HepG2 (cell line): ENCODE results near the gene CHPF. TPM values are rescaled to one million over a fixed set of nuclear protein-coding genes. Genes with fewer than 3 reads are reported as not detected.

ENCODE experiments used
- AGO2 ChIP-seq: fragments of 200-400 bp; formaldehyde crosslinking; optimal IDR thresholded peaks from 2 replicates; pipeline ENCODE3; 2017; ENCODE audit warnings: mild to moderate bottlenecking, low read depth, low read length, moderate library complexity
- AHDC1 ChIP-seq: sonication (generic); formaldehyde crosslinking; IDR thresholded peaks from 2 replicates; pipeline ENCODE4 v1.5.1; 2020; ENCODE audit warnings: mild to moderate bottlenecking, missing genetic modification reagents, borderline replicate concordance
- BRD4 ChIP-seq: sonication (generic); formaldehyde crosslinking; IDR thresholded peaks from 2 replicates; pipeline ENCODE4 v1.4.0; 2020; ENCODE audit warnings: missing genetic modification reagents
- CHD4 ChIP-seq: fragments of 200-600 bp; sonication (generic); IDR thresholded peaks from 2 replicates; pipeline ENCODE4 v1.7.0; 2017; ENCODE audit warnings: mild to moderate bottlenecking, low read length, borderline replicate concordance
- HMG20B ChIP-seq: conservative IDR thresholded peaks from 2 replicates; pipeline ENCODE4 v1.6.1; 2016; ENCODE audit warnings: missing genetic modification reagents, missing compliant biosample characterization
- HNF4A ChIP-seq: sonication (generic); formaldehyde crosslinking; IDR thresholded peaks from 2 replicates; pipeline ENCODE4 v1.4.0; 2020; ENCODE audit warnings: missing genetic modification reagents
- NFIB ChIP-seq: sonication (generic); formaldehyde crosslinking; IDR thresholded peaks from 2 replicates; pipeline ENCODE4 v1.9.0; 2021; ENCODE audit warnings: missing genetic modification reagents, mild to moderate bottlenecking, borderline replicate concordance
- ONECUT2 ChIP-seq: sonication (generic); formaldehyde crosslinking; IDR thresholded peaks from 2 replicates; pipeline ENCODE4 v1.4.0; 2020; ENCODE audit warnings: missing genetic modification reagents
- TEAD2 ChIP-seq: sonication (generic); formaldehyde crosslinking; IDR thresholded peaks from 2 replicates; pipeline ENCODE4 v1.9.0; 2021; ENCODE audit warnings: missing genetic modification reagents
- ZBTB25 ChIP-seq: IDR thresholded peaks from 2 replicates; pipeline ENCODE4 v1.6.1; 2018; ENCODE audit warnings: missing genetic modification reagents
- ZNF280B ChIP-seq: sonication (generic); formaldehyde crosslinking; IDR thresholded peaks from 2 replicates; pipeline ENCODE4 v1.5.0; 2020; ENCODE audit warnings: missing genetic modification reagents, mild to moderate bottlenecking, borderline replicate concordance
- ZNF512 ChIP-seq: sonication (generic); formaldehyde crosslinking; IDR thresholded peaks from 2 replicates; pipeline ENCODE4 v1.4.0; 2020; ENCODE audit warnings: mild to moderate bottlenecking, missing genetic modification reagents
- ZSCAN29 ChIP-seq: sonication (generic); formaldehyde crosslinking; conservative IDR thresholded peaks from 2 replicates; pipeline ENCODE4 v1.4.0; 2020; ENCODE audit warnings: mild to moderate bottlenecking, missing genetic modification reagents
- ZXDC ChIP-seq: sonication (generic); formaldehyde crosslinking; IDR thresholded peaks from 2 replicates; pipeline ENCODE4 v1.5.0; 2020; ENCODE audit warnings: mild to moderate bottlenecking, missing genetic modification reagents
- polyA plus RNA-seq, 8 experiments: library from polyadenylated mRNA; depleted of rRNA in 3 of 8; stranded (reverse) in 7 of 8; unstranded in 1 of 8; fragments of >200 nt; fragmentation: Illumina TruSeq in 4 of 8; extraction: Trizol in 4 of 8; gene quantifications; 2 replicates each; pipeline versions ENCODE4 v1.2.1 to v1.2.3, GENCODE V29; 2011 to 2016; ENCODE audit warnings: low read depth in 4 of 8, missing spikeins in 1 of 8, mixed read lengths in 1 of 8; ENCODE audit not compliant: insufficient read depth in 1 of 8
- total RNA-seq, 5 experiments: library from RNA; depleted of rRNA; stranded (reverse); fragments of >200 nt; fragmentation: Illumina TruSeq; extraction: Trizol; gene quantifications; 2 replicates each; pipeline ENCODE4 v1.2.3, GENCODE V29; 2016; ENCODE audit warnings: low read depth in 1 of 5

Gene CHPF
- total and polyA plus RNA-seq, 2 of the 13 experiments (the other 11 are each of a cell fraction or from before 2014, with no cell fraction given) = 79.6 to 111 TPM

- TF ChIP-seq ZXDC (CRISPR knock-in tag) = peak; percentile 72
- peak; percentile 36; the same call in 1 of the 2 replicates for TF ChIP-seq ZNF512 (CRISPR knock-in tag)
- TF ChIP-seq AGO2 = peak; percentile 87
- no peak for TF ChIP-seq NFIB (CRISPR knock-in tag)
- no peak for TF ChIP-seq CHD4
- peak; percentile 18; the same call in 1 of the 2 replicates for TF ChIP-seq BRD4 (CRISPR knock-in tag)
- TF ChIP-seq ZSCAN29 (CRISPR knock-in tag) = no peak; the same call in 1 of the 2 replicates
- no peak for TF ChIP-seq ONECUT2 (CRISPR knock-in tag)
- no peak for TF ChIP-seq HMG20B (CRISPR knock-in tag)
- TF ChIP-seq AHDC1 (CRISPR knock-in tag) = 0 out of 2 replicates have a peak, but pooled peaks have one; percentile 12
- TF ChIP-seq HNF4A (CRISPR knock-in tag) = no peak
- TF ChIP-seq TEAD2 = no peak
- no peak for TF ChIP-seq ZBTB25 (CRISPR knock-in tag)
- TF ChIP-seq ZNF280B (CRISPR knock-in tag) = no peak; the same call in 1 of the 2 replicates
Measured at GRCh38 chr2:219570194-219570923, 26.8 kb upstream of the CHPF start (continued).
